Stimulated activated CD4-positive, alpha-beta T cell treated with anti-CD3 and anti-CD28 coated beads, Interleukin-15, amount 100 ng/mL, for 48 hours (primary cell): ENCODE data around the gene C2orf69.

Experiments
- DNase-seq, 2 donors: peaks; one replicate each; pipeline ENCODE4 v3.0.0-alpha.2; 2020; ENCODE audit warnings: low read depth in 2 of 2

C2orf69 gene

GRCh38 chr2:199914372-199914958, 3.4 kb downstream of the C2orf69 start:
- no peak for DNase-seq

GRCh38 chr2:199916980-199917379, 5.9 kb downstream of the C2orf69 start:
- DNase-seq = no peak

DNA sequence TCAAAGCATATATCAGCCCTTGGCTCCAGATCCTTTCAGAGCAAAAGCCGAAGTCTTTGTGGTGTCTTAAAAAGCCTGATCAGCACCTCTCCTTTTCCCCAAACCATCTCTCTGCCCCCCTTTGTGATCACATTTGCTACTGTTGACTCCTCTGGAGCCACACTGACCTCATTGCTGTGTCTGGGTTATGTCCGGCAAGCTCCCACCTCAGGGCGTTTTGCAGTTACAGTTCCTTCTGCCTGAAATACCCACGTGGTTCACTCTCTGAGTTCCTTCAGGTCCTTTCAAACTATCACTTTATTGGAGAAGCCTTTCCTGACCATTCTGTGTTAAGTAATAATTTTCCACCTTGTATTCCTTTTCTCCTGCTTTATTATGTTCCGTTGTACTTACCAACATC, 11.8 kb downstream of the C2orf69 start:
- DNase-seq = no peak

GRCh38 chr2:199923924-199924323, 12.8 kb downstream of the C2orf69 start:
- no peak for DNase-seq

- DNase-seq = no peak
Measured at GRCh38 chr2:199926806-199927205, 15.7 kb downstream of the C2orf69 start.

DNA sequence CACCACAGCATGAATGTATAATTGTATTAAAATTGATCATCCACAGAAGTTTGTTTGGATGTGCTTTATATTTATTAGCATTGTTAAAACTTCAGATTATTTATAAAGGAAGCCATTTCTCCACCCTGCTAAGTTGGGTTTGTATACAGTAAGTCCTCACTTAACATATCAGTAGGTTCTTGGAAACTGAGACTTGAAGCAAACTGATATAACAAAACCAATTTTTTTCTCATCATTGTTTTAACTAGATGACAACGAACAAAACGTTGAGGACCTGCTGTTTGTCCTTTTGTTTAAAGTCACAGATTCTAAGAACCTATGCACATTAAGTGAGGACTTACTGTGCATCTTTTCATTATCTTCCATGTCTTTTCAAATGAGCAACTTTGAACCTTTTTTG, 17.1 kb downstream of the C2orf69 start:
- DNase-seq = no peak

GRCh38 chr2:199928626-199929025, 17.5 kb downstream of the C2orf69 start:
- no peak for DNase-seq

DNA sequence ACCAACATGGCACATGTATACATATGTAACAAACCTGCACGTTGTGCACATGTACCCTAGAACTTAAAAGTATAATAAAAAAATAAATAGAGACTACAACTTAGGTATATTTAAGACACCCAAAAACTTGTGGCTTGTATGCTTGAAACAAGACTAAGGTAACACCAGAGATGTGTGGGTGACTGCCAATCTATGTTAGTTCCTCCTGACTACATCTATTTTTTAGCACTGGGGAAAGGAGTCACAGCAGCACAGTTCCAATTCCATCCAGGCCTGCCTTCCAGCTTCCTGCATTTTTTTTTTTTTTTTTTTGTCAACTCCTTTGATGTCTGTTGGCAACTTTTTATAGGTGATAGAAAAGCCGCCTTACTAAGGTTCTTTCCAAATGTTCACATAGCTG, 18.2 kb downstream of the C2orf69 start:
- no peak for DNase-seq

- DNase-seq = no peak
Measured at GRCh38 chr2:199932312-199932855, 21.3 kb downstream of the C2orf69 start.

- DNase-seq = no peak
Measured at GRCh38 chr2:199933466-199933865, 22.4 kb downstream of the C2orf69 start.

DNA sequence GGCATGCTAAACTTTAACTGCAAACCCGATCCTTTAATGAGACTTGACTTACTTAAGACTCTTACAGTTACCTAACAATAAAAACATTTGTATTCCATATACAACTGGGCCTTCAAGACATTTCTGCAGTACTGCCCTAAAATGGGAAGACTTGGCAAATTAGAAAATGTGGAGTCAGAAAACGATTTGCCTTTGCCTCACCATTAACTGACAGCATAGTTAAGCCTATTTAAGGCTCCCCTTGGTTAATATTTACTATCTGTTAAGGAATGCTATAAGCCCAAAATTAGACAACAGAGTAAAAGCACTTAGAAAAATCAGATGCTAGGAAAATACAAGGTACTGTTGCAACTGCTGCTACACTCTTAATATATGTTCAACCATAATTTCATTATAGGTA, 25.5 kb downstream of the C2orf69 start:
- no peak for DNase-seq

- DNase-seq = no peak
Measured at GRCh38 chr2:199940373-199940772, 29.3 kb downstream of the C2orf69 start.

DNA sequence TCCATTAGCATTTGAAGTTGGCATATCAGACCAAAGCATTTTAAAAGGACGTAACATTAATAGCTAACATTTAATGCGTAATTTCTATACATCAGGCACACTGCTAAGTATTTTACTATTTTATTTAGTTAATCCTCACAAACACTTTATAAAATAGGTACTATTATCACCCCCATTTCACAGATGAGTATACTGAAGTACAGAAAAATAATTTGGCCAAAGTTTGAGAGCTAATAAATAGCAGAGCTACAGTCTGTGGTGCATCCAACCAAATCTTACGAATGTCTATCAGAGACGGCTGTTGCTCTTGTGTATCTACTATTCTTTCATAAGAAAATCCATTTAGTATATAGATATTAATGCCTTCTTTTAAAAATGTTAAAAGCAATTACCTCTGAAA, 32.3 kb downstream of the C2orf69 start:
- DNase-seq = no peak

DNA sequence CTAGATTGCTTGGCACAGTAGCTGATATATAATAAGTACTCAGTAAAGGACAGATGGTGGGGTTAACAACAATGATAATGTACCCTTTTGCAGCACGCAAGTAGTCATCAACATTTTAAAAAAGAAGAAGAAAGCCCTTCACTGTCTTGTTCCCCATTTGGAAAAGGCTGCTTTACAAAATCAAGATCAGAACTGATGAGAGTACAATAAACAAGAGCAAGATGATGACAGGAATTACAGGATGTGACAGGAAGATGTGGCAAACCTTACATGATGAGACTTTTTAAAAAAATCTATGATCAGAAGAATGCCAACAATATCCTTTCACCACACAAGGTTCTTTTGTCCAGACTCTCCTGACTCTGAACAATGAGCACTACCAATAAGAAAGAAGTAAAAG, 35.1 kb downstream of the C2orf69 start:
- no peak for DNase-seq

DNA sequence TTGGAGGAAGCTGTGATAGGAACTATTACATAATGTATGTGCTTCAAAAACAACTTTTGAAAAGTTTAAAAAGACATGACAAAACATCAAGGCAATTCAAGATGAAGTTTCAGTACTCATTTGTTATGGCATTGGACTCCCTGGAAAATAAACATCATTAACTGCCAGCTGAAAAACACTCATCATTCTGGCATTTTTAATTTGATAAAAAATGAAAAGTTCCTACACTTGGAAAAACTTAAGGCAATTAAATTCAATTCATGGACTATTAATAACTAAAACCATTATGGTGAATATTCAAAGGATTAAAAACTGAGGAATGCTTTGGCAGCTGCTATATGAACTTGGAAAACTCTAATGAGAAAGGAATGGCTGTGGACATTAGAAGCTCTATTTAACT, 35.7 kb downstream of the C2orf69 start:
- no peak for DNase-seq

- DNase-seq = no peak
Measured at GRCh38 chr2:199950396-199950795, 39.3 kb downstream of the C2orf69 start.

DNA sequence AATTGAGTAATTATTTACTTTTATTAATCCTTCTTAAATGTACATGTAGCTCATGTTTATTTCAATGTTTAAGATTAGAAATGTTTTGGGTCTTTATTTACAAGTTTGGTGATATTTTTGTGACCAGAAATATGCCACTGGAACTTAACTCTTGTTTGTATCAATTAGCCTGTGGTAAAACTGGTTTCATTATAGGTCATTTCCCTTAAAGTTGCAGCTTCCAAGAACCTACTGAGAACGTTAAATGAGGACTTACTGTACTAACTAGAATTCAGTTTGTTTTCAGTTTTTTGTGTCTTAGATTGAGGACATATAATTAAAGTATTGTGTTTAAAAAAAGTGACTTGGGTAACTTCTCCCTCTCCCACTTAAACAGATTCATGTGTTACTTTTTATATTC, 39.9 kb downstream of the C2orf69 start:
- no peak for DNase-seq

GRCh38 chr2:199955007-199955338, 43.9 kb downstream of the C2orf69 start:
- no peak for DNase-seq

- peak; percentile 59 to 64 for DNase-seq
Measured at GRCh38 chr2:199955339-199956061, 44.4 kb downstream of the C2orf69 start, which contains the start of the genes MAIP1 and TYW5. TSS of gene MAIP1 (plus strand) at chr2:199955582. CDS start at chr2:199955799, 217 bp downstream. TSS of gene TYW5 (minus strand) at chr2:199955491. CDS start at chr2:199955470, 21 bp downstream.

GRCh38 chr2:199956062-199956380, 44.9 kb downstream of the C2orf69 start:
- DNase-seq = no peak

- DNase-seq = no peak
Measured at GRCh38 chr2:199958014-199958413, 46.9 kb downstream of the C2orf69 start.

DNA sequence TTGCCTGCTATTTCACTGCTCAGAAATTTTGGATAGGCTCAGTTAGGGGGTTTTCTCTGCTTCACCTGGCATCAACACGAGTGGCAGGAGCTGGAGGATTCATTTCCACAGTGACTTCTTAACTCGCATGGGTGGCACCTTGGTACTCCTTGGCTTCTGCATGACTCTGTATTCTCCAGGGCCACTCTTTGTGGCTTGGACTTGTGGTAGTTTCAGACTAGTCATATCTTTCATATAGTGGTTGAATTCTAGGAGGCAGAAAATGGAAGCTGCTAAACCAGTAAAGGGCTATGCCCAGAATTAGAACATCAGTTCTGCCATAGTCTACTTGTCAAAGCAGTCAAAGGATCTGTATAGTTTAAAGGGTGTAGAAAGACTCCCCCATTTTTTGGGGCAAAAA, 51.1 kb downstream of the C2orf69 start:
- no peak for DNase-seq

DNA sequence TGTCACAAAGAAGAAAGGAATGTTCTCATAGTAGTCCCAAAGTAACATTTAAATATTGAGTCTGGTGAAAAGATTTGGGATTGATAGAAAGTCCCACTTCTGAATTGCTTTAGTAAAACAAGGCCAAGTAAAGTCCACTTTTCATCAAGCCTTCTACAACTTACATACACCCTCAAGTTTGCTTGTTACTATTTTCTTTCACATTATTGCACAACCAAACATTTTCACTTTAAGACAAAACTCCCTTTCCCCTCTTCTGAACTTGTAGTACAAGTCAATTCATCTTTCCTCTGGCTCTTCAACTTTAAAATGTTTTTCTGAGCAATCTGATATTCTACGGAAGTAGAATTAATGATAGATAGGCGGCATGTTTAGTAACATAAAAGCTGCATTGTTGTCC, 55.3 kb downstream of the C2orf69 start:
- DNase-seq = no peak

GRCh38 chr2:199966976-199967375, 55.9 kb downstream of the C2orf69 start:
- DNase-seq = no peak
